Inflammatory macrophage treated with lipopolysaccharide for 4 hours (primary cell): ENCODE results near the gene PCNT.

Experiments
- DNase-seq: peaks from one replicate; pipeline ENCODE4 v3.0.0-alpha.2; 2020

The PCNT gene

DNA sequence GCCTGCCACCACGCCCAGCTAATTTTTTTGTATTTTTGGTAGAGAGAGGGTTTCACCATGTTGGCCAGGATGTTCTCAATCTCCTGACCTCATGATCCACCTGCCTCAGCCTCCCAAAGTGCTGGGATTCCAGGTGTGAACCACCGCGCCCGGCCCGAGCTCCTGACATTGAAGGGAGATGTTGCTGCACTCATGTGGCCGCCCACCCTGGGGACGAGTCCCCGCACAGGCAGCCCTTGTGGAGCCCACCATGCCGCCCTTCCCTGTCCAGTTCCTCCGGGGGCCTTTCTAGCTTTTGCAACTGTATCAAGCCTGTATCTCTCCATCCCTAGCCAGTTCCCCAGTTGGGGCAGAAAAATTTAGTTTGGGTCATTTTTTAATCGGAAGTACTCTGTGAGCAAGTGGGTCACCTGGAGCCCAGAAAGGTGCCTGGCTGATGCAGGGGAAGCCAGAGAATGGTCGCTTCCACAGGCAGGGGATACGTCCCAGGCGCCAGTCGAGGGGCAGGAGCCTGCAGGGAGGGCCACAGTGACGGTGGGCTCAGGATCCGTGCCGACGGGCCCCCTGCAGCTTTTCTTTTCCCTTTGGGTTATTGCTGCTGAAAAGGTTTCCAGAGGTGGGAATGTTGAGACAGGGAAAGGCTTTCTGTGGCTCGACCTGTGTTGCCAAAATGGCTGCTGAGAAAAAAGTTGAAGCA, 20.4 kb downstream of the PCNT start:
- no peak for DNase-seq

DNA sequence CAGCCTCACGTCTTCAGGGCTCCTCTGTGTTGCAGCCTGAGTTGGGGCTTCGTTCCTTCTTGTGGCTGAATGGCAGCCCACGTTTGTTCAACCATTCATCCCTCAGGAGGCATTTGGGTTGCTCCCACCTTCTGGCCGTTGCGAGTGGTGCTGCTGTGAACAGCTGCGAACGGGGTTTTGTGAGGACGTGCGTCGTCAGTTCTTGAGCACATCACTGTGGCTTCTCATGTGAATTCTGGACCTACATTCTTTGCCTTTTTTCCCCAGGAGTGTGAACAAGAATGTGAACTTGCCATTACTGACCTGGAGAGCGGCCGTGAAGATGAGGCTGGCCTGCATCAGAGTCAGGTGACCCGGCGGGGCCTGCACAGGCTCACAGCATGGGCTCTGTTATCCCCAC, 21.9 kb downstream of the PCNT start:
- DNase-seq, result no peak

DNA sequence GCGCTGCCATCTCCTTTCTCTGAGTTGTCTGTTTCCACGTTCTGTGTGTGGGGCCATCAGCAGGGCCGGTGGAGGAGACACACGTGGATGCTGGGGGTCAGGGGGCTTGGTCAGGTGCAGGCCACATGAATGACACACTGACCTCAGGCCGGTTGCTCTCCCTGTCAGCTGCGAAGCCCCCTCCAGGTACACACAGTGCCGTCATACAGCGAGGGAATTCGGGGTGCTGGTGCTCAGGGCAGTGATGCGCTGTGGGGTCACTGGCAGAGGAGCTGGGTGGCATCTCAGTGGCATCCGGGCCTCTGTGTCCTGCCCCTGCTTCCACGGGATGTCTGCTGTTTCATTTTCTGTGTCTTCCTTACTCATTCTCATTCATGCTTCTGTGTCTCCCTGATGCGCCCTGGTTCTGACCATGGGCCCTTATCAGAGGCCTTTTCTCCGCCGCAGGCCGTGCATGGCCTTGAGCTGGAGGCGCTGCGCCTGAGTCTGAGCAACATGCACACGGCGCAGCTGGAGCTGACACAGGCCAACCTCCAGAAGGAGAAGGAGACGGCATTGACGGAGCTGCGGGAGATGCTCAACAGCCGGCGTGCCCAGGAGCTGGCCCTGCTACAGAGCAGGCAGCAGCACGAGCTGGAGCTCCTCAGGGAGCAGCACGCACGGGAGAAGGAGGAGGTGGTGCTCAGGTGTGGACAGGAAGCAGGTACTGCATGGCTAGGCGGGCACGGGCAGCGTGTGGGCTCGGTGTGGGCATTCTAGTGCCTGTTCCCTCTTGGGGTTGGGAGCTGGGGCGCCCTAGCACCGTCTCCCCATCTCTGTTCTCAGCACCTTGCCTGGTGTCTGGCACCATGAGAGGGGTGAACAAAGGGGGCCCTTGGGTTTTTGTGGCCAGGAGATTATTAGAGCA, 22.6 kb downstream of the PCNT start:
- DNase-seq, result no peak

DNA sequence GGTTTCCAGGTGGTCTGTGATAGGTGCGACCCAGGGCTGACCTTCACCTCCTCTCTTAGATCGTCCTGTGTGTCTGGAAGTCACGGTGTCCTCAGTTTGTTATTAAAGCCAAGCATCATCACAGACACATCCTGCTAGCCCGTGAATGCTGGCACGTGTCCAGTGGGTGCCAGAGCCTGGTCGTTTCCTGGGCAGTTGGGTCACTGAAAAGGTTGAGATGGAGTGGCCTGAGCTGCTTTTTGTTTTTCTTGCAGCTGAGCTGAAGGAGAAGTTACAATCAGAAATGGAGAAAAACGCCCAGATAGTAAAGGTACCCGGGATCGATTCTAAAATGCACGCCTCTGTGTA, 23.2 kb downstream of the PCNT start:
- DNase-seq, result no peak

DNA sequence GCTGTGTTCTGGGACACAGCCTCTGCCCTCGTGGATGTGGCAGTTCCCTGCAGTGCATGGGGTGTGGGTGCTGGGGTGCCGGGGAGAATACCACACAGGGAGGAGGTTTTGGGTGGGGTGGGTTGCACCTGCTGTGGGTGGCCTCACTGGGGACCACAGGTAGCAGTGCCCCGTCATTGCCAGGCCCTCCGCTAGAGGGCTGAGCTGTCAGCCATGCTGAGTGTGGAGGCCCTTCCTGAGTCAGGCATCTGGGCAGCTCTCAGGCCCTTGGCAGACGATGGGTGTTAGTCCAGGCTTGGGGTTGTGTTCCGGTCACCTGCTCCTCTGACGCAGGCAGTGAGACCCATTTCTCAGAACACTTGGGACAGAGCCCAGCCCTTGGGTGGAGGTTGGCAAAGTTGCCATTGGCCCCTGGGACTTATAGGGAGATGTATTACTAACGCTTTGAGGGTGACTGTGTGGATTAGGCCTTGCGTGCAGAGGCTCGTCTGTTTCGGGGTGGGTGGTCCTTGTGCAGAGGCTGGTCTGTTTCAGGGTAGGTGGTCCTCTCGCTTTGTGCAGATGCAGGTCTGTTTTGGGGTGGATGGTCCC, 23.9 kb downstream of the PCNT start:
- no peak for DNase-seq

DNA sequence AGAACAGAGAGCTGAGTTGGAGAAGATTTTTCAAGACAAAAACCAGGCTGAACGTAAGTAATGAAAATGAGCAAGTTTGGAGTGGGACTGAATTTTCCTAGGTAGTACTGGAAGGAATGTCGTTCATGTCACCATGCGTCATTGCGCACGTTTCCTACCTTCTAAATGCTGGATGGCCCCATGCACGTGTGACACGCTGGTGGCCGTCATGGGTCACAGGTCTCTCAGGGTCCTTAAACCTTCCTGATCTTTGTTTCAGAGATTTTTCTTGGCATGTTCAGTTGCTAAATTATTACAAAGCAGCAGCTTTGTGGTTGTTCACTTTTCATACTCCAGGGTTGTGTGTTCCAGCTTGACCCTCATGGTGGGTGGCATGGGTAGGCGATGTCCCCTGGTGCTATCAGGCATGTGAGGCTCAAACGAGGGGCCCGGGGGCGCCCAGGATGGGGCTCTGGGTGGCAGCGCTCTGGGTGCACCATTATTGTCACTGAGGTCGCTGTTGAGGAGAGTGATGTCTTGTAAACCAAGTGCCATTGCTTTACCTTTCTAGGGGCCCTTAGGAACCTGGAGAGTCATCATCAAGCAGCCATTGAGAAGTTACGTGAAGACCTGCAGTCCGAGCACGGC, 25.3 kb downstream of the PCNT start:
- DNase-seq, result no peak

DNA sequence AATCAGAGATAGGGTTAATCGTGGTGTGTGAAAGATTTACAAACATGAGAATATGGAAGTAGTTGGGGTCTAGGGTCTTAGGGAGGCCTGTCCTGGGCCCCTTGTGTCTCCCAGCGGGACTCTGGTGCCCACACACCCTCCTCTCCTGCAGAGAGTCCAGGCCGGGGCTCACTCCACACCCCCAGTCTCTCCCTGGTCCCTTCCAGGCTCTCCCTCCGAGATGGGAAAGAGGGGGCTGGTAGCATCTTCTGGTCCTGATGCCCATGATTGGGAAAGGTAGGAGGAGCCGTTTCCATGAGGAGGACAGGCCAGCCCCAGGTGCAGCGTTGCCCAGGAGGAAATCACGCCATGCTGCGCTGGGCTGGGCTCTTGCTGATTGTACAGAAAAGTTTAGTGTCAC, 26.6 kb downstream of the PCNT start:
- no peak for DNase-seq

DNA sequence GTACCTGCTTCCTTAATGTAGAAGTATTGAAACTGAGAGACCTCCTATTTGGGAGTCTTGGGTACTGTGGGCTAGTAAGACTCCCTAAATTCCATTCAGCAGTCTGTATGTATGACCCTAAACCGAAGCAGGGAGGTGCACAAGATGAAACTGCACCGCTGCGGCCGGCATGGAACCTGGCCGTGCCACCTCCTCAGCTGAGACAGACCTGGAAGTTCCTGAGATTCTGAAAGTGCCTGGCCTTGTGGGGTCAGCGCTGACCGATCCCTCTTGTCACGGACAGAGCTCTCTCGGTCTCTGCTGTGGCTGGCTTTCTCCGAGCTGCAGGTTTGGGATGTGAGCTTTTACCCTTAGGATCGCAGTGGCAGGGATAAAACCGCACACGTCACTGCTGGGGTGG, 27.0 kb downstream of the PCNT start:
- DNase-seq, result no peak

DNA sequence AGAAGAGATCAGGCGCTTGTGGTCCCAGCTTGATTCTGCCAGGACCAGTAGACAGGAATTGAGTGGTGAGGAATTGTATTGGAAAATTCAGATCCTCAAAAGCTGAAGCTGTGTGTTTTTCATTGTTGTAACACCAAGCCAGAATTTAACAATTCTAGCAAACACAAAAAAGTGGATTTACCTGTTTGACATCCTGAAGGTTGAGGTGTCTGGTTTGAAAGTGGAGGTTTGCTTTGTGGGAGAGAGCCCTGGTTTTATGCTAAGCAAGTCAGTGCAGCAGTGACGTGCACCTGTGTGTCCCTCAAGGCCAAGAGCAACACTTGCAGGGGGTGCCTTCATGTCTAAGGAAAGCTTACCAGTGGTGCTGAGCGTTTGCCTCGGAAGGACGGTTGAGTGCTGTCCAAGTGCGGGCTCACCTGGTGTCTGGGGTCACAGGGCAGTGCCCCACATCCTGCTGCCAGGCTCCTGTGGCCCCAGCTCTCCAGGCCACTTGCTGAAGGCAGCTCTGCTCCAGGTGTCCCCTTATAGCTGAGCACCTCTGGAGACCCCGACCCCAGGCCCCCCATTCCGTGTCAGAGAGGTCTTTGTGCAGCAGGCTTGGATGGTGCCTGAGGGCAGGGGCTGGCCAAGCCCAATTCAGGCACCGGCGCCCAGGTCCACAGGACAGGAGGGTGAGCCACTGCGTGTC, 27.7 kb downstream of the PCNT start:
- no peak for DNase-seq

DNA sequence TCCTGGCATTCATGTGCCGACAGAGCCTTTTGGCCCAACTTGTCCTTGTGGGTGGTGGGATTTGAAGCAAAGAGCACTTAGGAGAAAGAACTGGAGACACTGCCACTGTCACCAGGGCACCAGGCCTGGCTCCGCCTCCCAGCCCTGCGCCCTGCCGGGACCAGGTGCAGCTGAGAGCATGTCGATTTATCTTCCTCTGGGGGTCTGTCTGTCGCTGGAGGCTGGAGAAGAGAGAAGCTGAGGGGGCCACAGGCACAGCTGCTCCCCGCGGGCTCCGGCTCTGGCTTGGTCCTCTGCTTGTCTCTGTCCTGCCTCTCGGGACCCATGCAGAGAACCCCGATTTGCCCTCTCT, 28.2 kb downstream of the PCNT start:
- DNase-seq, result no peak

DNA sequence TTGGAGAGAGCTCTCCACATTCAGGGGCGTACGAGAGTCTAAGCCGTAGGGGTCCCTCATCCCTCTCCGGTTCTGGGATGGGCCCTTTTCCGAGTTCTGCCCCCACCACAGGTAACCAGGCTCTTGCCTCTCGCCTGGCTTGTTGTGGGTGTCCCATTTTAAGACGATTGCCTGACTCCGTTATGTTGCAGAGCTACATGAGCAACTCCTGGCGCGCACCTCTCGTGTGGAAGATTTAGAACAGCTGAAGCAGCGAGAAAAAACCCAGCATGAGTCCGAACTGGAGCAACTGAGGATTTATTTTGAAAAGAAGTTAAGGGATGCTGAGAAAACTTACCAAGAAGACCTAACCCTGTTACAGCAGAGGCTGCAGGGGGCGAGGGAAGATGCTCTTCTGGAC, 29.0 kb downstream of the PCNT start:
- DNase-seq, result no peak

DNA sequence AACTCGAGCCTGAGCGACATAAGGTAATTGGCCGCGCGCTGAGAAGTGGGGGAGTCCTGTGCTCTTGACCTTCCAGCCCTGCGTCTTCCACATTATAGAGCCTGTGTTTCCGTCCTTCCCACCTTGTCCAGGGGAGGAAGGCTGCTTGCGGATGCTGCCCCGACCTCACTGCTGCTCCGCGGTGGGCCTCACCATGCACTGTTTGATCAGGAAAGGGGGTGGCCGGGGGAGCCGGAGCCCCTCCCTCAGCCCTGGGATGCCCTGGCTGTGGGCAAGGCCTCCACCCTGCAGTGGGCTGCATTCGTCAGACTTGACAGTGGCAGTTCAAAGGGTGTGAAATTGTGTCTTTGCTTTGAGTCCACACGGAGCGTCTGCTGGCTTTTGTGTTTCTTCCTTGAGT, 30.1 kb downstream of the PCNT start:
- no peak for DNase-seq

DNA sequence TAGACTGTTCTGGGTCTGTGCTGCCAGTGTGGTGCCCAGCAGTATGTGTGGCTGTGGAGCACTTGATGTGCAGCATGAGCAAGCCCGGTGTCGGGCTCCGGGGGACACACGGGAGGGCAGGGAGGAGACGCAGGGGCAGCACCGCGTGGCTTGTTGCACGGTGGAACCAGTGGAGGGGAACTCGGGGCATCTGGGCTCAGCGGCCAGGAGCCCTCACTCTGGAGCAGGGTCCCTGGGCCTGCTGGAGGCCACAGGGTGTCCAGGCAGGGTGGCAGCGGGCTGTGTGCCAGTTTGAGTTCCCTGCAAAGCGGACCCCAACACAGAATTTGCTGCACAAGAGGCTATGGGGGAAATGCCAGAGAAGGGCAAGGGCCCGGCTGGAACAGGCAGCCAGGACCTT, 30.6 kb downstream of the PCNT start:
- no peak for DNase-seq

DNA sequence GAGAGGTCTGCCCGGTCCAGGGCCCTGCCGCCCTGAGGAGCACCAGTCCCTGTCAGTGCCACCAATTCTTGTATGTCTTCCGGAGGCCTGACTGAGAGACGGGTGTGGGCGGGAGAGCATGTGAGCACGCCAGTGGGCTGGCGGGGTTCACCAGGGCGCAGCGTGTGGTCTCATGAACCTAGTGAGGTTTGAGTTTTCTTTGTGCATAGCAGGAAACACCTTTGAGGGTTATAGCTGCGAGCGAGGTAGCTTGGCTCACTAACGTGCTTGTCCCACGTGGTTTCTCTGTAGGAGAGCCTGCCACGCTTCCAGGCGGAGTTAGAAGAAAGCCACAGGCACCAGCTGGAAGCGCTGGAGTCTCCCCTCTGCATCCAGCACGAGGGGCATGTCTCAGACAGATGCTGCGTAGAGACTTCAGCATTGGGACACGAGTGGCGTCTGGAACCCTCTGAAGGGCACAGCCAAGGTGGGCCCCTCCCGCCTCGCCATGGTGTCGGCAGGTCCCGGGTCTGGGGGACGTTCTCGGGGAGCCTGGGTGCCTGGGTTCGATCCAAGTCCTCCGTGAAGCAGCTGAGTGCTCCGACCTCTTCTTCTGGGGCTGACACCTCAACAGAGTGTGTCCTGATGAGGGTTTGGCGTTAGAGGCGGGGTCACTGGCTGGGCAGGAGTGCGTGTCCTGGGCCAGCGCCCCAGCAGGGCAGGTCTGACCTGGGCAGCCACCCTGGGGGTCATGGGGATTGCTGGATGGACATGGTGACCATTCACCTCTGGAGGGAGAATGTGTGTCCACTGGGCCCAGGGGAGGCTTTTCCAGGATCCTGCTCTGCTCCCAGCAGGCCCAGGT, 31.4 kb downstream of the PCNT start:
- no peak for DNase-seq

DNA sequence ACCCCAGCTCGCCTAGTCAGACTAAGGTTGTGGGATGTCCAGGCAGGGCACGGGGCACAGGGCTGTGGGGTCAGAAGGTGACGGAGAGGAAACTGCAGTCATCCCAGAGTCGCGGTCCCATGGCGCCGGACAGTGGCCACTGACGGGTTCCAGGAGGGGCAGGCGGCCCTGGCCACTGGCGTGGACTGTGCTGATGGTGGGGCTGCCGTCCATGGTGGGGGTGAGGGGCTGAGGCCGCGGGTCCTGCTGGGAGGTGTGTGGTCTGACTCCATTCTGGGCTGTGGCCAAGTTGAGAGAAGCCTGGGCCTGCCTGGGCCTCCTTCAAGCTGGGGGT, 32.0 kb downstream of the PCNT start:
- DNase-seq, result no peak

DNA sequence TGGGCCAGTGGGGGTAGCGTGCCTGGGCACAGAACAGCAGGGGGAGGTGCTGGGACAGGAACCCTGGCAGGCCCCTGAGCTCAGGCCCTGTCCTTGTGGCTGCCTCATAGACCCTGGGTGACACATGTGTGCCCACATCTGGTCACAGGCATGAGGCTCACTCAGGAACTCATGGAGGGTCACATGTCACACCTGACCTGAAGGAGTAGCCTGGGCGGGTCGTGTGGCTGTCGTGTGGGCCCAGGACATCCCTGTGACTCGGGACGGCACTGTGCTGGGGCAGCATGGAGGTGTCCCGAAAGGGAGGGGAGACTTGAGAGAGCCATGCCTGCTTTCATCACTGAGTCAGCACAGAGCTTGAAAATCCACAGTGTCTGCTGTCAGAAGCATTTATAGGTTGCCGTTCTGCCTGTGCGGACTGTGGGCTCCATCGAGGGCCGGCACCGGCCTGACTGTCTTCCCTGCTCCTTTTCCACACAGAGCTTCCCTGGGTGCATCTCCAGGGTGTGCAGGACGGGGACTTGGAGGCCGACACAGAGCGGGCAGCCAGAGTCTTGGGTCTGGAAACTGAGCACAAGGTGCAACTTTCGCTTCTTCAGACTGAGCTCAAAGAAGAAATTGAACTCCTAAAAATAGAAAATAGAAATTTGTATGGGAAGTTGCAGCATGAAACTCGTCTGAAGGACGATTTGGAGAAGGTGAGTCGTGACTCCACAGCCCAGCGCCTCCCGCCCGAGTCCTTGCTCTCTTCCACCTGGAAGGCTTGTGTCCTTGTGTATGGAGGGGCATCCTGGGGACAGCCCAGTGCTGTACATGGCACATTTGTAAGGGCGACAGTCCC, 32.8 kb downstream of the PCNT start:
- DNase-seq, result no peak

DNA sequence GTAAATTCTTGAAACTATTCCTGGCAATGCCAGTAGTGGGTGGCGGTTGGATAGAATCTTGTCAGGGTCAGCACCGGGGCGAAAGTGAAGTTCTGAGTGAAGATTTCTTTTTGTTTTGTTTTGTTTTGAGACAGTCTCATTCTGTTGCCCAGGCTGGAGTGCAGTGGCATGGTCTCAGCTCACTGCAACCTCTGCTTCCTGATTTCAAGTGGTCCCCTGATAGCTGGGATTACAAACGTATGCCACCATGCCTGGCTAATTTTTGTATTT, 33.3 kb downstream of the PCNT start:
- no peak for DNase-seq

DNA sequence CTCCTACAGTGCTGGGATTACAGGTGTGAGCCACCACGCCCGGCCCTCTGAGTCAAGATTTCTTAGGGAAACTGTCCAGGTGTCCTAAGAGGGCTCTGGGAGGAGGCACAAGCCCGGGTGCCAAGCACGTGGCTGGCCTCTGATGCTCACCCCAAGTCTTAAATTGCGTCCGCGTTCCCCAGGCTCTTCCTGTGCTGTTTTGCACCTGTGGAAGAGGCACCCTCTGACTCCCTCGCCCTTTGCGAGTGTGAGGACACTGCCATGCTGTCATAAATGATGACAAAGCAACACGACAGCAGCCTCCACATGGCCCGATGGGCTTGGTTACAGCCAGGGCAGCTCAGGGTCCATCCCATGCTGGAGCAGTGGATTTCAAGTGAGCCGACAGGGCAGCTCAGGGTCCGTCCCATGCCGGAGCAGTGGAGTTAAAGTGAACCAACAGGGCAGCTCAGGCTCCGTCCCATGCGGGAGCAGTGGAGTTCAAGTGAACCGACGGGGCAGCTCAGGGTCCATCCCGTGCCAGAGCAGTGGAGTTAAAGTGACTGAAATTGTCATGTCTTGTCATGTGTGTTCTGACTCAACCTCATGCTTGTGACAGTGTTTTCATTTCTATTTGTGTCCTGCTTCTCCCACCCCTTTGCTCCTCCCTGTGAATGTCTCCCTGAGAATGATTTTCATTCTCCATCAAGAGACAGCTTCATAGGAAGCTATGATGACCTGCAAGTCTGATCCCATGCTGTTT, 33.9 kb downstream of the PCNT start:
- DNase-seq, result no peak

DNA sequence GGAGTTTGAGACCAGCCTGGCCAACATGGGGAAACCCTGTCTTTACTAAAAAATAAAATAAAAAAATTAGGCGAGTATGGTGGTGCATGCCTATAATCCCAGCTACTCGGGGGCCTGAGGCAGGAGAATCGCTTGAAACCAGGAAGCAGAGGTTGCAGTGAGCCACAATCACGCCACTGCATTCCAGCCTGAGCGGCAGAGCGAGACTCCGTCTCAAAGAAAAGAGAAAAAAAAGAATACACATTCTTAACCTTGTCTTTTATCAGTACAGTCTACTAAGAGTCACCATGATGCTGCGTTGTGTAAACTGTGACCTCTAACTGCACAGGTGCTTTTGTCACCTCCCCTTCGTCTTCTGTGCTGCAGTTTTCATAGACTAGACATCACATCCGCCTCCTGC, 37.2 kb downstream of the PCNT start:
- no peak for DNase-seq

DNA sequence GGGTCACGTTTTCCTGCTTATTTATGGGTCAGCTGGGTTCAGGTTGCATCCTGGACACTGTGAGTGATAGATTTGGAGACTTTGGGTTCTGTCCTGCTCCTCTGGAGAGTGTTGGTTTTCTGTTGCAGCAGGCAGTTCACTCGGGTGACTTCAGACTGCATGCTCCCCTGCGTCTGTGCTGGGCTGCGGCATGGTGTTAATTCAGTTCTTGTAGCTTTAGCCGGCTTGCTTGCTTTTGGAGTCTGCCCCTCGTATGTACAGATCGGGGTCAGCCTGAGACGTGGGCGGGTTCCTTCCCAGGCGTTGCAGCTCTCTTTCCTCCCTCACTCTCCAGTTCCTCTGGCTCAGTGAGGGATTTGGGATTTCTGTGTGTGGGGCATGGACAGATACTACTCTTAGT, 38.0 kb downstream of the PCNT start:
- no peak for DNase-seq

DNA sequence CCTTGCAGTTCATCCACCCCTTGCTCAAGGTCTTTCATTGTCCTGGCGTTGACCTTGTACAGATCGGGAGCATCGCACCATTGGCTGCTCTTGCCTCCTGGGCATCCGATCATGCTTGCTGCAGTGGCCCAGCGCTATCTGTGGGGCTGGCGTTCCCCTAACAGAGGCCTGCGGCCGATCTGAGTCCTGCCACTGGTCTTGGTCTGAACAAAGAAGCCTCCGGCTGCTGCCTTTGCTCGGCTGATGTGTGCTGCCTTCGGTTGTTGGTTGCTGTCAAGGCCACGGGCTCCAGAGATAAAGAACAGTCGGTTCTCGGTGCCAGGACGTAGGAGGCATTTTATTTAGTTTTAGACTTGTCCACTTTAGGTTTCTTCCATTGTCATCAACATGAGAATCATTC, 39.0 kb downstream of the PCNT start:
- DNase-seq, result no peak
